Measurements from ENCODE around the gene OGA.

DNA sequence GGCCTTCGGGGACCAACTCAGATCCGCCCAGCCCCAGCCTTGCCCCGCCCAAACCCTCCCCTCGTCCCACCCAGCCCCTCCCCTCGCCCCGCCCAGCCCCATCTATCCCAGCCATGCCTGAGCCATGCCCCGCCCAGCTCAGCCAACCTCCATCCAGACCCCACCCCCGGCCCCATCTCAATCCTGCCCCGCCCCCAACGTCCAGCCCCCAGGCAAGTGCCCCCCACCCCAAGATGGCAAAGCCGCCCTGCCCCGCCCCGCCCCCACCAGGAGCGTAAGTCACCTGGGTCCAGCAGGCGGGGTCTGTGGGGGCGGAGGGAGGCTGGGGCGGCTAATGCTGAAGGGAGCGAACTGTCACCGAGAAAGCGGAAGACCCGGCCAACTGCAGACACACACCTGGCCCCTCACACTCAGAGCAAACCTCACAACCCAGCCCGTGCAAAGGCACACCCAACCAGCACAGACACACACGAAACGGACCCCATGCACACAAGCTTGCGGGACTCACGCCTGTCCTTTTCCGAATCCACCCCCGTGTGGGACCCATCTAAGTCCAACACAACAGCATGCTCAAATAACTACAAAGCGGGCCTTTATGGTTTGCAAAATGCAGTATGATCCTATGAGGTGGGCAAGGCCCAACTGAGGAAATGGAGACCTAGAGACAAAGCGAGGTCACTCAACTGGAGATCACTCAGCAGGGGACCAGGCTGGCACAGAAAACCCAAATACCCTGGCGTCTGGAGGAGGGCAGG is 11.5 kb upstream of the OGA start:
- TF ChIP-seq, protein P1, sequence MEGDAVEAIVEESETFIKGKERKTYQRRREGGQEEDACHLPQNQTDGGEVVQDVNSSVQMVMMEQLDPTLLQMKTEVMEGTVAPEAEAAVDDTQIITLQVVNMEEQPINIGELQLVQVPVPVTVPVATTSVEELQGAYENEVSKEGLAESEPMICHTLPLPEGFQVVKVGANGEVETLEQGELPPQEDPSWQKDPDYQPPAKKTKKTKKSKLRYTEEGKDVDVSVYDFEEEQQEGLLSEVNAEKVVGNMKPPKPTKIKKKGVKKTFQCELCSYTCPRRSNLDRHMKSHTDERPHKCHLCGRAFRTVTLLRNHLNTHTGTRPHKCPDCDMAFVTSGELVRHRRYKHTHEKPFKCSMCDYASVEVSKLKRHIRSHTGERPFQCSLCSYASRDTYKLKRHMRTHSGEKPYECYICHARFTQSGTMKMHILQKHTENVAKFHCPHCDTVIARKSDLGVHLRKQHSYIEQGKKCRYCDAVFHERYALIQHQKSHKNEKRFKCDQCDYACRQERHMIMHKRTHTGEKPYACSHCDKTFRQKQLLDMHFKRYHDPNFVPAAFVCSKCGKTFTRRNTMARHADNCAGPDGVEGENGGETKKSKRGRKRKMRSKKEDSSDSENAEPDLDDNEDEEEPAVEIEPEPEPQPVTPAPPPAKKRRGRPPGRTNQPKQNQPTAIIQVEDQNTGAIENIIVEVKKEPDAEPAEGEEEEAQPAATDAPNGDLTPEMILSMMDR (IDR thresholded peaks at IDR 0.05; ENCODE audit: borderline replicate concordance, extremely low read depth, low read length, poor library complexity, severe bottlenecking), result no peak
- no peak for TF ChIP-seq EZH2 (IDR thresholded peaks at IDR 0.05; ENCODE audit: borderline replicate concordance, low read depth, low read length, severe bottlenecking)

Data from DND-41 (cell line).